Stimulated activated CD8-positive, alpha-beta memory T cell treated with anti-CD3 and anti-CD28 coated beads, Interleukin-15, amount 100 ng/mL, for 48 hours (primary cell): ENCODE results near the gene DEPP1.

Source experiments
- DNase-seq, 2 donors: peaks; one replicate each; pipeline ENCODE4 v3.0.0-alpha.2; 2020; ENCODE audit warnings: low read depth in 2 of 2

Gene DEPP1

GRCh38 chr10:44933451-44934321 lies 44.9 kb downstream of the DEPP1 start:
- no peak for DNase-seq

DNA sequence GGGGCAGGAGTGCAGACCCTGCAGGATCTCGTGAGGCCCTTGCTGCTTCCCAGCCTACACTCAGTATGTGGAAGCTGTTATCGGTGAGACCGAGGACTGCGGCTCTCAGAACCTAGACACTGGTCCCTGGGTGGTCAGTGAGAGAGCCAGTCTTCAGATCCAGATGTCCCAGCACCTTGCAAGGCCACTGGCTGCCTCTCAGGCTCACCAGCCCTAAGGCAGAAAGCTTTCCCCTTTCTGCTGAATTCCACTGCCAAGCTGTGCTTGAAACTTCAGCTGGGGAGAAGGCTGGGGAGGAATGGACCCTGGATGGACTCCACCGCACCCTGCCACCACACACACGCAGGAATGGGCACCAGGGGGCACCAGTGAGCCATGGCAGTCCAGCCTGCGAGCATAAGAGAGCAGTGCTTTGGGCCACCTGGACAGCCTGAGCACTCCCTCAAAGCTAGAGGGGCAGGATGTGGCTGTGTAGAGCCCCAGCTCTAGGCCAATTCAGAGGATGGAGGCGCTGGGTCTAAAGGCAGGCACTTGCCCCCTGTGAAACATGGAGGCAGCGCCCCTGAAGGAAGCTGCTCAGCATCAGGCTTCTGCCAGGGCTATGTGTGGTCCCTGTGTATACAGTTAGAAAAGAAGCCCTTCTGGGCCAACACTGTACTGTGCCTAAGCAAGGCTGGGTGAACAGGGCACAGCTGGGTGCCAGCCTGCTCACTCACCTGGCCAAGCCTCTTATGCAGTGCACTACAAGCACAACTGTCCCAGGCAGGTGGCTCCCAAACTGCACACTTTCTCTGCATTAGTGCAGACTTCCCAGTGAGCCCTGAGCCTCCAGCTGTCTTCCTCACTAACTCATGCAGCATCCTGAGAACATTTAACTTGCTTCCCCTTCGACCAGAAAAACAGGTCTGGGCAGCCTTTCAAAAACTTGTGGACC lies 45.8 kb downstream of the DEPP1 start:
- DNase-seq = peak; percentile 65 to 67

GRCh38 chr10:44931621-44932516 lies 46.7 kb downstream of the DEPP1 start:
- no peak for DNase-seq

GRCh38 chr10:44930904-44931620 lies 47.5 kb downstream of the DEPP1 start:
- DNase-seq = no peak

DNA sequence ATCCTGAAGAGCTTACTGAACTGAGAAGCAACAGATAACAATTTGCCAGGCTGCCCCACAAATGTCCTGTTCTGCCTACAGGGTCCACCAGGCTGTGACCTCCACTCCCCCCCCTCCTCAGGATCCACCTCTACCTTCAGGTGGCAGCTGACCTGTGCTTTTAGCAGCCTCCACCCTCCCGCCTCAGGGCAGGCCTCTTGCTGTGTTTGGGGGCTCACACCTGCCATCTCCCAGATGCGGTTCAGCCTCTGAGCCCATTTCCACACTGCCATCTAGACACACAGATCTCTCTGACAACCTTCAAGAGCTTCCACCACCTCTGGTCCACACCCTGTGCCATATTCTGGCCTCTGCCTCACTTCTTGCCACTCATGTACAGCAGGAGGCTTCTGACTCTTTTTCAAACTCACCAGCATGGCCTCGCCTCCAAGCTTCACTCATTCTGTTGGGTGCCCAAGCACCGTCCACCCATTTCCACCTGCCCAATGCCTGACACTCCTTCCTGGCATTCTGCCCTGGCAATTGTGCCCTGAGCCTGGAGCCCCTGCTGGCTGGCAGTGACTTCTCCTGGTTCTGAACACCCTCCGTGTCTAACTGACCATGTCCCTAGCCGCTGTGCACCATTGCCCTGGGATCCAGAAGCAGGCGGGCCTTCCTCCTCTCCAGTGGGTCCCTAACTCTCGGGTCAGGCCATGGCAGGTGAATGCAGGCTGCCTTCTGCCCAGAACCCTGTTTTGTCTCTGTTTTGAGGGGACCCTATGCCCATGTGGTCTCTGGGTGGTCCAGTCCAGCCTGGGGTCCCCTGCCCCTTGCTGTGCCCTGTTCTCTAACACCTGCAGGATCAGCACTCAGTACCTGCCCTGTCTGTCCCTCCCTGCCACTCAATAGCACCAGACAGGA lies 49.0 kb downstream of the DEPP1 start:
- DNase-seq = no peak

DNA sequence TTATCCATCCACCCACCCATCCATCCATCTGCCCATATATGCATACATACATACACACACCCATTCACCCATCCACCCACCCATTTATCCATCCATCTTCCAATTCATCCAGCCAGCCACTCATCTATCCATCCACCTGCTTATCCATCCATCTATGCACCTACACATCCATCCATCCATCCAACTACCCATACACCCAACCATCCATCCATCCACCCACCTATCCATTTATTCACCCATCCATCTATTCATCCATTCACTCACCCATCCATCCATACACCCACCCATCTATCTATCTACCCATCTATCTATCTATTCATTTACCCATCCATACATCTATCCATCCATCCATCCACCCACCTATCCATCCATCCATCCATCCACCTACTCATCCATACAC lies 50.1 kb downstream of the DEPP1 start:
- DNase-seq = no peak

GRCh38 chr10:44927352-44927751 lies 51.3 kb downstream of the DEPP1 start:
- no peak for DNase-seq

- no peak for DNase-seq
These were observed 51.8 kb downstream of the DEPP1 start for GRCh38 chr10:44926751-44927351.
